DOHH2 (cell line): ENCODE measurements around the gene NOM1.

Experiments used
- H3F3A ChIP-seq: fragments of 200-600 bp; sonication (generic), shearing (Covaris generic); 2 replicates; pipeline ENCODE4 v1.6.0; 2016; ENCODE audit warnings: antibody characterized with exemption, mild to moderate bottlenecking; ENCODE audit not compliant: control insufficient read depth, insufficient read depth
- H3K27ac ChIP-seq: fragments of 200-600 bp; sonication (generic); 2 replicates; pipeline ENCODE4 v1.5.1; 2014; ENCODE audit warnings: low read depth, mild to moderate bottlenecking, low read length, moderate library complexity
- H3K27me3 ChIP-seq: fragments of 200-600 bp; sonication (generic); 2 replicates; pipeline ENCODE4 v1.6.1; 2014; ENCODE audit warnings: mild to moderate bottlenecking, low read length, mixed read lengths; ENCODE audit not compliant: control insufficient read depth
- H3K36me3 ChIP-seq: fragments of 200-600 bp; sonication (generic); 2 replicates; pipeline ENCODE4 v1.6.1; 2014; ENCODE audit warnings: mild to moderate bottlenecking, low read length, moderate library complexity, mixed read lengths; ENCODE audit not compliant: control insufficient read depth
- H3K4me1 ChIP-seq: fragments of 200-600 bp; sonication (generic); 2 replicates; pipeline ENCODE4 v1.6.1; 2014; ENCODE audit warnings: mild to moderate bottlenecking, low read length, mixed read lengths; ENCODE audit not compliant: control insufficient read depth
- H3K4me2 ChIP-seq: fragments of 200-600 bp; sonication (generic); 2 replicates; pipeline ENCODE4 v1.6.0; 2014; ENCODE audit warnings: mild to moderate bottlenecking, low read length, moderate library complexity
- H3K4me3 ChIP-seq: fragments of 200-600 bp; sonication (generic); 2 replicates; pipeline ENCODE4 v1.5.1; 2014; ENCODE audit warnings: mild to moderate bottlenecking, low read length, mixed read lengths
- H3K79me2 ChIP-seq: fragments of 200-600 bp; sonication (generic); 2 replicates; pipeline ENCODE4 v1.6.1; 2014; ENCODE audit warnings: mild to moderate bottlenecking, low read length, mixed read lengths; ENCODE audit not compliant: control insufficient read depth
- H3K9me2 ChIP-seq: fragments of 200-600 bp; sonication (generic); replicated peaks from 2 replicates; pipeline ENCODE4 v1.6.1; 2014; ENCODE audit warnings: mild to moderate bottlenecking, low read length, mixed read lengths; ENCODE audit not compliant: control insufficient read depth
- H3K9me3 ChIP-seq: fragments of 200-600 bp; sonication (generic); 2 replicates; pipeline ENCODE4 v1.6.1; 2014; ENCODE audit warnings: antibody characterized with exemption, low read length, mixed read lengths; ENCODE audit not compliant: control insufficient read depth, insufficient read depth
- H4K20me1 ChIP-seq: fragments of 200-600 bp; sonication (generic); 2 replicates; pipeline ENCODE4 v1.6.0; 2014; ENCODE audit warnings: low read depth, mild to moderate bottlenecking, antibody characterized with exemption, low read length, moderate library complexity; ENCODE audit not compliant: control insufficient read depth, insufficient read depth
- CTCF ChIP-seq: fragments of 200-600 bp; sonication (generic); IDR thresholded peaks from one replicate; pipeline ENCODE4 v1.5.1; 2014; ENCODE audit warnings: antibody characterized with exemption, mild to moderate bottlenecking, low read depth, low read length; ENCODE audit not compliant: poor library complexity, severe bottlenecking
- EZH2phosphoT487 ChIP-seq: fragments of 200-600 bp; sonication (generic); IDR thresholded peaks from 2 replicates; pipeline ENCODE4 v1.6.1; 2017; ENCODE audit warnings: borderline replicate concordance, mild to moderate bottlenecking, antibody characterized with exemption, low read length, moderate library complexity, mixed read lengths

NOM1 gene

GRCh38 chr7:156969972-156970420 is 20.5 kb downstream of the NOM1 start:
- Histone ChIP-seq H3K4me3 (no peak overlapping the region), H3K4me1 (no peaks in the 10 kb centered on the region), H3F3A (peaks cover 18% of the 10 kb centered on the region), H3K27ac (no peak overlapping the region), H3K27me3 (no peaks in the 10 kb centered on the region), H4K20me1 (0 out of 2 replicates have a peak, but pooled peaks cover 6% of the 10 kb centered on the region), H3K9me3 (no peaks in the 10 kb centered on the region), H3K9me2 (no peaks in the 10 kb centered on the region), H3K4me2 (no peak overlapping the region), H3K79me2 (no peaks in the 10 kb centered on the region), H3K36me3 (peaks cover 70% of the 10 kb centered on the region)
- no peak for TF ChIP-seq EZH2phosphoT487
- peak; percentile 48 for TF ChIP-seq CTCF

GRCh38 chr7:156975620-156976019 is 26.1 kb downstream of the NOM1 start:
- H3F3A ChIP-seq, result peaks cover 8% of the 10 kb centered on the region; the same call in 1 of the 2 replicates
- H3K9me2 ChIP-seq, result no peaks in the 10 kb centered on the region
- H3K9me3 ChIP-seq, result no peaks in the 10 kb centered on the region
- H3K4me1 ChIP-seq, result no peaks in the 10 kb centered on the region
- H3K36me3 ChIP-seq, result peaks cover 16% of the 10 kb centered on the region
- TF ChIP-seq CTCF (no peak), EZH2phosphoT487 (no peak)
- no peak overlapping the region for H3K27ac ChIP-seq
- H4K20me1 ChIP-seq, result 0 out of 2 replicates have a peak, but pooled peaks cover 4% of the 10 kb centered on the region
- H3K79me2 ChIP-seq, result no peaks in the 10 kb centered on the region
- no peak overlapping the region for H3K4me3 ChIP-seq
- H3K4me2 ChIP-seq, result no peak overlapping the region
- no peaks in the 10 kb centered on the region for H3K27me3 ChIP-seq

- no peaks in the 10 kb centered on the region for H3K4me1 ChIP-seq
- H3K4me3 ChIP-seq, result no peak overlapping the region
- no peaks in the 10 kb centered on the region for H3F3A ChIP-seq
- H3K4me2 ChIP-seq, result no peak overlapping the region
- no peaks in the 10 kb centered on the region for H3K79me2 ChIP-seq
- no peaks in the 10 kb centered on the region for H3K9me3 ChIP-seq
- no peaks in the 10 kb centered on the region for H4K20me1 ChIP-seq
- H3K27me3 ChIP-seq, result no peaks in the 10 kb centered on the region
- no peak overlapping the region for H3K27ac ChIP-seq
- no peaks in the 10 kb centered on the region for H3K36me3 ChIP-seq
- H3K9me2 ChIP-seq, result no peaks in the 10 kb centered on the region
- no peak for TF ChIP-seq CTCF
- no peak for TF ChIP-seq EZH2phosphoT487
Observed at GRCh38 chr7:156979007-156979606, 29.6 kb downstream of the NOM1 start.
